Measurements from ENCODE around the gene PDXK.

PDXK gene

DNA sequence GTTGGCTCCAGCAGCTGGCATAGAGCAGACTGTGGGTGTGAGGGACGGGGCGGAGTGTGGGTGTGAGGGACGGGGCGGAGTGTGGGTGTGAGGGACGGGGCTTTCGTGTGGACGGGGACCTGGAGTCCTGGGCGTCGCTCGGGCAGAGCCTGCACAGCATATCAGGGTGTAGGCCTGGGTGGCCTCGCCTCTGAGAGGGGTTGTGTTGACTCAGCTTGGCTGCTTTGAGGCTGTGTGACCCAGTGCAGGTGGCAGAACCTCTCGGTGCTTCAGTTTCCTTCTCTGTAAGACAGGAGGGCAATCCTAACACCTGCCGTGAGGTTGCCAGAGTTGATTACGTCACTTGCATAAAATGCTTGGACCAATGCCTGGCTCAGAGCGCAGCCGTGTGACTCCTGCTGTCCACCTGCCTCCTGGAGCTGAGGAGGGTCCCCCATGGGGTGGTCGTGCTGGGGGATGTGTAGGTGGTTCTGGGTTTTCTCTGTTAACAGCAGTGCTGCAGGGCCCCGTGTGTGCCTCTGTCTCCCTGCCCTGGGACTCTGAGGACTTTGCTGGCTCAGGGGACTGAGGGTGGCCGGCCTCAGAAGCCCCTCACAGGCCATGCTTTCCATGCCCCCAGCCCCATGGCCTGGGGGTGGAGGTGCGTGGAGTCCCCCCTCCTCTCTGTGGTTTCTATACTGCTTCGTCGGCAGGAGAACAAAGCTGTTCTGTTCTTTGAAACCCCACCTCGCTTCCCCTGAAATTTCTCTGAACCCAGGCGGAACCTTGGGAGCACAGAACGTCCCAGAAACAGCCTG lies 15.4 kb downstream of the PDXK start:
- Histone ChIP-seq H3K9me3 (no peaks in the 10 kb centered on the region), H3K4me3 (ENCODE audit: low read depth, low read length) (no peak overlapping the region), H3K4me1 (no peaks in the 10 kb centered on the region), H3K27me3 (no peaks in the 10 kb centered on the region), H3K36me3 (peaks cover 6% of the 10 kb centered on the region)
- DNase-seq = no peak
- TF ChIP-seq, protein P1, sequence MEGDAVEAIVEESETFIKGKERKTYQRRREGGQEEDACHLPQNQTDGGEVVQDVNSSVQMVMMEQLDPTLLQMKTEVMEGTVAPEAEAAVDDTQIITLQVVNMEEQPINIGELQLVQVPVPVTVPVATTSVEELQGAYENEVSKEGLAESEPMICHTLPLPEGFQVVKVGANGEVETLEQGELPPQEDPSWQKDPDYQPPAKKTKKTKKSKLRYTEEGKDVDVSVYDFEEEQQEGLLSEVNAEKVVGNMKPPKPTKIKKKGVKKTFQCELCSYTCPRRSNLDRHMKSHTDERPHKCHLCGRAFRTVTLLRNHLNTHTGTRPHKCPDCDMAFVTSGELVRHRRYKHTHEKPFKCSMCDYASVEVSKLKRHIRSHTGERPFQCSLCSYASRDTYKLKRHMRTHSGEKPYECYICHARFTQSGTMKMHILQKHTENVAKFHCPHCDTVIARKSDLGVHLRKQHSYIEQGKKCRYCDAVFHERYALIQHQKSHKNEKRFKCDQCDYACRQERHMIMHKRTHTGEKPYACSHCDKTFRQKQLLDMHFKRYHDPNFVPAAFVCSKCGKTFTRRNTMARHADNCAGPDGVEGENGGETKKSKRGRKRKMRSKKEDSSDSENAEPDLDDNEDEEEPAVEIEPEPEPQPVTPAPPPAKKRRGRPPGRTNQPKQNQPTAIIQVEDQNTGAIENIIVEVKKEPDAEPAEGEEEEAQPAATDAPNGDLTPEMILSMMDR (IDR thresholded peaks at IDR 0.05; ENCODE audit: low read depth, low read length) = no peak

DNA sequence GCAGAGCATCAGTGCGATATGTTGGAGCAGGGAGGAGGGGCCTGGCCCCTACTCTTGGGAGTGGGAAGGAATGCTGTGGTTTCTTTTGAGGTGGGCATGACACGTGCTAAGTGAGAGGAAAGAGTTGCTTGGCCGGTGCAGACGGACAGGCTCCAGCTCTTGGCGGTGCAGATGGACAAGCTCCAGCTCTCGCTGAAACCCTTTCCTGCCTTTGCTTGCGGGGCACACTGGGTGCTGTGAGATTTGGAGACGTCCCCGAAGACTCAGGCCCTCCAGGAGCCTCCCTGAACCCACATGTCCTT lies 15.9 kb downstream of the PDXK start:
- no peaks in the 10 kb centered on the region for H3K9me3 ChIP-seq
- no peak for DNase-seq
- no peaks in the 10 kb centered on the region for H3K4me1 ChIP-seq
- no peak overlapping the region for H3K4me3 ChIP-seq (ENCODE audit: low read depth, low read length)
- H3K36me3 ChIP-seq = peaks cover 6% of the 10 kb centered on the region
- no peaks in the 10 kb centered on the region for H3K27me3 ChIP-seq
- TF ChIP-seq, protein P1 (IDR thresholded peaks at IDR 0.05; ENCODE audit: low read depth, low read length) = no peak

DNA sequence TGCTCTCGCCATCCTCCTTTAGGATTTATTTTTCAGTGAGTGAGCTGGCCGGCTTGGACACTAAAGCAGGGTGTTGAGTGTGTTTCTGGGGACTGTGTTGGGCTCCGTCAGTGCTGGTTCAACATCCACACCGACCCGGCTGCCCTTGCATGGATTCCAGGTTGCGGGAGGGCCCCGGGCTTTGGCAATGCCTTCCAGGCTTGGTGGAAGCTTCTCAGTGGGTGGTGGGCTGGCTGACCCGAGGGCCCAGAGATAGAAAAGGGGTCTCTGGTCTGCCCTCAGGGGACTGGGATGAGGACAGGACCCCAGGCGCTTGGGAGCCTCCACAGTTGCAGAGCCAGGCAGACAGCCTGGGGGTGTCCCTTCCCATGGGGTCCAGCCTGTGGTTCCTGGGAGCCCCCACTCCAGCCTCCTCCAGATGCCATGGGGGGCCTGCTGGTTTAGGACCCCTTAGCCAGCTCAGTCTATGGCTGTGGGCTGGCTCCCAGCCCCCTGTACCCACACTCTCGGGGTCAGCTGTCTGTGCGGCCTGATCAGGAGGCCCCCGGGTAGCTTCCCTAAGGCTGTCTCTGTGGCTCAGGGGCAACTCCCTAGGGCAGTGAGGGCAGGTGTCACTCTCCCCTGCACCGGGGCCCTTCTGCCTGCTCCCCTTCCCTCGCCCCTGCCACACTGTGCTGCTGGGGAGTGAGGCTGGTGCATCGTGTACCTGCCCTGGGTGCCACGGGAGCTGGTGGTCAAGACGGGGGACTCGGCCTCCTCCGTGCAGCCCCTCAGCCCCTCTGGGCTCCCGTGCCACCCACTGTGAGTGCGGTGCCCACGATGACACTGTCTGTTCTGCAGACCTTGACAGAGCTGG lies 16.5 kb downstream of the PDXK start:
- no peaks in the 10 kb centered on the region for H3K4me1 ChIP-seq
- no peaks in the 10 kb centered on the region for H3K9me3 ChIP-seq
- DNase-seq = no peak
- H3K27me3 ChIP-seq = no peaks in the 10 kb centered on the region
- no peak overlapping the region for H3K4me3 ChIP-seq (ENCODE audit: low read depth, low read length)
- TF ChIP-seq, protein P1 (IDR thresholded peaks at IDR 0.05; ENCODE audit: low read depth, low read length) = no peak
- peaks cover 6% of the 10 kb centered on the region for H3K36me3 ChIP-seq

DNA sequence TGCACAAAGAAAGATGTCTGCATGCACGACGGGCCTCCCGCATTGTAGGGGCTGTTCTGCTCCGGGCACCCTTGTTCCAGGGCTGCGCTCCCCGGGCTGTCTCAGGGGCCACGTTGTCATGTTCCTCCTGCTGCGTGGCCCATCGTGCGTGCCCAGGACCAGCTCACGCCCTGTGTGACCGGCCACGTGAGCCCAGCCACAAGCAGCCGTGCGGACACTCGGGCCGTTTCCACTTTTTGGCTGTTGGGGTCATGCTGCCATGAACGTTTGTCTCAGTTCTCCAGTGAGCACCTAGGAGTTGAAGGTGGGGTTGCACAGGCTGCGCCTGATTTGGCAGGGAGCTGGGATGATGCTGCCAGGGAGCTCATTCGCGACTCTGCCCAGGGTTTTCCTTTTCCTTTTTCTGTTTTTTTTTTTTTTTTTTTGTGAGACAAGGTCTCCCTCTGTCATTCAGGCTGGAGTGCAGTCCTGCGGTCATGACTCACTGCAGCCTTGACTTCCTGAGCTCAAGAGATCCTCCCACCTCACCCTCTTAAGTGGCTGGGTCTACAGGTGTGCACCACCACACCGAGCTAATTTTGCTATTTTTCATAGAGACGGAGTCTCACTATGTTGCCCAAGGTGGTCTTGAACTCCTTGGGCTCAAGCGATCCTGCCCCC lies 17.4 kb downstream of the PDXK start:
- peaks cover 6% of the 10 kb centered on the region for H3K36me3 ChIP-seq
- TF ChIP-seq, protein P1 (IDR thresholded peaks at IDR 0.05; ENCODE audit: low read depth, low read length) = no peak
- DNase-seq = no peak
- H3K4me3 ChIP-seq (ENCODE audit: low read depth, low read length) = no peak overlapping the region
- H3K27me3 ChIP-seq = no peaks in the 10 kb centered on the region
- H3K4me1 ChIP-seq = no peaks in the 10 kb centered on the region
- H3K9me3 ChIP-seq = no peaks in the 10 kb centered on the region

DNA sequence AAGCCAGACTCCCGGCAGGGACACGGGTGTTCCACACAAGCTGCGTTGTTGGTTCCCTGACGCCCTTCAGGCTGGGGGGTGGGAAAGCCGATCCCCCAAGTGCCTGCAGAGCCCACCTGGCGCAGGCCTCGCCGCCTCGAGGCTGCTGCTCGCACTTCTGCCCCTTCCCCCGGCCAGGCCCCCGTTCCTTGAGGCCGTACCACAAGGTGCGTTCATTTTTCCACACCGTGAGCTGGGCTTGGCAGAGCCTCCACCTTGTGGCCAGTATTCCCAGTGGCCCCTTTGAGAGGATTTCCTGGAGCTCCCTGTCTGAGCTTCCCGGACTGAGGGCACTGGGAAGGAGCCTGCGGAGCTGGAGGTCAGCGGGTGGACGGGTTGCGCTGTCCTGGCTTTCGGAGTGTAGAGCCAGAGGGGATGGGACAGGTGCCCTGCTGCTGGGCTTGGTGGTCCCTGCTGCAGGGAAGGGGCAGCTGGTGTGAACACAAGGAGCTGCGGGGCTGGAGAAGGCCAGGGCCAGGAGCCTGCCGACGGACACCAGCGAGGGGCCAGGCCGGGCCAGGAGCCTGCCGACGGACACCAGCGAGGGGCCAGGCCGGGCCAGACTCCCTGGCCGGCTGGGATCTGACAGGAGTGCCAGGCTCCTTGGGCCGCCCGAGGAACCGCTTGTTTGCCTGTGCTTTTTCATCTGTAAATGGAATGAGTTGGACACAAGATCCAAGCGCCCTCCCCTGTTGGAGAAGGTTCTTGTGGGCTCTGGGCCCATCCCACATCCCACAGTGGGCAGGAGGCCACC lies 18.4 kb downstream of the PDXK start:
- no peaks in the 10 kb centered on the region for H3K9me3 ChIP-seq
- peaks cover 2% of the 10 kb centered on the region; the same call in 1 of the 2 replicates for H3K4me1 ChIP-seq
- no peaks in the 10 kb centered on the region for H3K27me3 ChIP-seq
- TF ChIP-seq, protein P1 (IDR thresholded peaks at IDR 0.05; ENCODE audit: low read depth, low read length) = no peak
- DNase-seq = no peak
- H3K36me3 ChIP-seq = peaks cover 14% of the 10 kb centered on the region
- no peak overlapping the region for H3K4me3 ChIP-seq (ENCODE audit: low read depth, low read length)

Data from BE2C (cell line).